Lower leg skin (tissue), 4 donors: Measurements from ENCODE around the gene ZNF783. TPM values are rescaled to one million over a fixed set of nuclear protein-coding genes. Genes with fewer than 3 reads are reported as not detected.
A peak's percentile ranks its signal among the peaks of the same experiment; 100 is the strongest.
"Not testable (repeated sequence)": the region's sequence is repeated elsewhere in the genome, so short reads cannot be mapped to it uniquely, and the experiment has no call there.

Experiments
- DNase-seq, 2 donors: peaks; one replicate each; pipeline ENCODE4 v3.0.0-alpha.2; 2019; ENCODE audit warnings: low spot score in 2 of 2
- H3K4me3 ChIP-seq: fragments of 200-600 bp; sonication (generic); 2 replicates; pipeline ENCODE4 v1.5.1; 2017; ENCODE audit warnings: mild to moderate bottlenecking, low read depth; ENCODE audit not compliant: poor library complexity, severe bottlenecking
- CTCF ChIP-seq, 3 donors: fragments of 450-650 bp; IDR thresholded peaks; one replicate each; pipeline ENCODE4 v1.5.1; 2016; ENCODE audit warnings: antibody characterized with exemption in 3 of 3, mild to moderate bottlenecking in 3 of 3, moderate library complexity in 2 of 3
- POLR2A ChIP-seq, 2 donors: fragments of 450-650 bp; IDR thresholded peaks; one replicate each; pipeline ENCODE4 v1.6.1; 2016 to 2017; ENCODE audit warnings: antibody characterized with exemption in 2 of 2, mild to moderate bottlenecking in 1 of 2, moderate library complexity in 1 of 2
- WGBS, 2 donors: methylation state at CpG; one replicate each; pipeline ENCODE4 v1.1.5; 2018; 5-methylcytosine and 5-hydroxymethylcytosine counted together
- intact Hi-C: fragments of 100-400 bp; cut with DNase I; formaldehyde crosslinking; loops from one replicate; pipeline ENCODE4 v1.15.0; 2023; ENCODE audit warnings: low total_unique reads
- total RNA-seq, 4 donors: library from RNA; depleted of rRNA; stranded (reverse); fragments of >200 nt; gene quantifications; one replicate each; pipeline ENCODE4 v1.1.0, GENCODE V29; 2016

Gene ZNF783
- total RNA-seq, 4 donors from 2014 or later, result 6.8 to 17.2 (median 13.0) TPM

GRCh38 chr7:149255174-149255573 is 6.8 kb upstream of the ZNF783 start:
- no peak overlapping the region for H3K4me3 ChIP-seq
- intact Hi-C loops, result no loop called here
- no peak for TF ChIP-seq CTCF (IDR thresholded peaks at IDR 0.05)
- no peak for TF ChIP-seq POLR2A (IDR thresholded peaks at IDR 0.05)
- WGBS, 2 donors, result 92 to 95% methylated on average over 5 of the region's 5 CpGs
- no peak for DNase-seq

- no peak overlapping the region for H3K4me3 ChIP-seq
- WGBS, 2 donors, result 81 to 87% methylated on average over 4 of the region's 4 CpGs
- TF ChIP-seq CTCF (IDR thresholded peaks at IDR 0.05) (no peak), POLR2A (IDR thresholded peaks at IDR 0.05) (no peak)
- no peak for DNase-seq
- intact Hi-C loops, result no loop called here
Measured at GRCh38 chr7:149256568-149256967, 5.4 kb upstream of the ZNF783 start.

- no peak for TF ChIP-seq CTCF (IDR thresholded peaks at IDR 0.05)
- no peak for TF ChIP-seq POLR2A (IDR thresholded peaks at IDR 0.05)
- DNase-seq, result no peak
- intact Hi-C loops, result no loop called here
- H3K4me3 ChIP-seq, result no peak overlapping the region
- 41 to 48% methylated on average over 2 of the region's 2 CpGs for WGBS, 2 donors
Measured at GRCh38 chr7:149257146-149257545, 4.8 kb upstream of the ZNF783 start.

- DNase-seq, result no peak
Measured at GRCh38 chr7:149261316-149261828, 624 bp upstream of the ZNF783 start.

GRCh38 chr7:149266451-149266850 is 4.5 kb downstream of the ZNF783 start:
- DNase-seq, result no peak
- 94 to 95% methylated on average over 21 of the region's 21 CpGs for WGBS, 2 donors
- TF ChIP-seq CTCF (IDR thresholded peaks at IDR 0.05) (no peak), POLR2A (IDR thresholded peaks at IDR 0.05) (no peak)
- H3K4me3 ChIP-seq, result no peak overlapping the region
- intact Hi-C loops, result no loop called here

More at GRCh38 chr7:149261316-149261828, 624 bp upstream of the ZNF783 start:
- intact Hi-C loops, result no loop called here
- TF ChIP-seq POLR2A (IDR thresholded peaks at IDR 0.05) (no peak), CTCF (IDR thresholded peaks at IDR 0.05) (no peak)
- WGBS, 2 donors, result 3 to 4% methylated on average over 16 of the region's 16 CpGs
- peak overlapping the region; percentile 45 for H3K4me3 ChIP-seq

- intact Hi-C loops, result no loop called here
- H3K4me3 ChIP-seq, result no peak overlapping the region
- DNase-seq, result no peak
- no peak for TF ChIP-seq CTCF (IDR thresholded peaks at IDR 0.05)
- WGBS, 2 donors, result 97% methylated on average over 8 of the region's 8 CpGs
Measured at GRCh38 chr7:149267733-149268132, 5.7 kb downstream of the ZNF783 start.

- DNase-seq, result peak in 1 of 2 donors; percentile 60
- WGBS, 2 donors, result 89 to 100% methylated on average over 8 of the region's 8 CpGs
- H3K4me3 ChIP-seq, intact Hi-C loops: not testable (repeated sequence)
Measured at GRCh38 chr7:149274424-149274823, 12.4 kb downstream of the ZNF783 start.
